VCaP (cell line): Measurements from ENCODE around the gene SH2D3C.

Source experiments
- H3K27ac ChIP-seq: fragments of 450-650 bp; 2 replicates; pipeline ENCODE4 v1.5.1; 2017
- CTCF ChIP-seq: fragments of 450-650 bp; conservative IDR thresholded peaks from 2 replicates; pipeline ENCODE4 v1.5.1; 2017; ENCODE audit warnings: mild to moderate bottlenecking, moderate library complexity

Gene SH2D3C

GRCh38 chr9:127793093-127793708 is 14.7 kb upstream of the SH2D3C start:
- H3K27ac ChIP-seq = peak overlapping the region; percentile 26

GRCh38 chr9:127792417-127793031 is 14.1 kb upstream of the SH2D3C start:
- peak overlapping the region; percentile 26 for H3K27ac ChIP-seq
- no peak for TF ChIP-seq CTCF

More at GRCh38 chr9:127793093-127793708, 14.7 kb upstream of the SH2D3C start:
- TF ChIP-seq CTCF = no peak

GRCh38 chr9:127791085-127791484 is 12.6 kb upstream of the SH2D3C start:
- no peak overlapping the region for H3K27ac ChIP-seq

GRCh38 chr9:127790094-127790855 is 11.8 kb upstream of the SH2D3C start:
- TF ChIP-seq CTCF = no peak
- no peak overlapping the region for H3K27ac ChIP-seq

More at GRCh38 chr9:127791085-127791484, 12.6 kb upstream of the SH2D3C start:
- no peak for TF ChIP-seq CTCF

GRCh38 chr9:127789179-127789578 is 10.7 kb upstream of the SH2D3C start:
- no peak overlapping the region for H3K27ac ChIP-seq
- no peak for TF ChIP-seq CTCF

- H3K27ac ChIP-seq = no peak overlapping the region
- TF ChIP-seq CTCF = no peak
Observed at GRCh38 chr9:127788337-127789011, 10.0 kb upstream of the SH2D3C start.

GRCh38 chr9:127786773-127787104 is 8.3 kb upstream of the SH2D3C start:
- peak overlapping the region; percentile 93 for H3K27ac ChIP-seq

More at GRCh38 chr9:127786773-127787104, 8.3 kb upstream of the SH2D3C start:
- TF ChIP-seq CTCF = peak; percentile 63
